Cerebellar cortex (tissue), 1 donor: ENCODE results near the gene ST6GALNAC2.

Experiments
- DNase-seq: peaks from one replicate; pipeline ENCODE4 v3.0.0-alpha.2; 2015; ENCODE audit warnings: low spot score

Gene ST6GALNAC2

DNA sequence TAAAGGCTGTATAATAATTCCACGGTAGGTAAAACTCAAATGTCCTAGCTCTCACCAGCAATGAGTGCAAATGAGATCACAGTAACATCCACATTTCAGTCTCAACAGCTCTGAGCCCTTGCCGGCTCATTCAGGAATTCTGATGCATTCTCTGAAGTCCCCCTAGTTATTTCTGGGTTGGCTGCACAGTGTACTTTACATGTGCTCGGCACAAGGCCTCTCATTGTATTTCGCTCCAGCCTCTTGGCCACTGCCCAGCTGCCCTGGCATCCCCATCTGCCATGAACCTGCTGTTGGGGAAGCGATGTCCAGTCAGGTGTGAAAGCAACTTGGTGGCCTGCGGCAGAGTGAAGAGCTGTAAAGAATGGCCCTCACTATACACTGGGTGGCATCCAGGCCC, 31.5 kb downstream of the ST6GALNAC2 start:
- peak; percentile 96 for DNase-seq

DNA sequence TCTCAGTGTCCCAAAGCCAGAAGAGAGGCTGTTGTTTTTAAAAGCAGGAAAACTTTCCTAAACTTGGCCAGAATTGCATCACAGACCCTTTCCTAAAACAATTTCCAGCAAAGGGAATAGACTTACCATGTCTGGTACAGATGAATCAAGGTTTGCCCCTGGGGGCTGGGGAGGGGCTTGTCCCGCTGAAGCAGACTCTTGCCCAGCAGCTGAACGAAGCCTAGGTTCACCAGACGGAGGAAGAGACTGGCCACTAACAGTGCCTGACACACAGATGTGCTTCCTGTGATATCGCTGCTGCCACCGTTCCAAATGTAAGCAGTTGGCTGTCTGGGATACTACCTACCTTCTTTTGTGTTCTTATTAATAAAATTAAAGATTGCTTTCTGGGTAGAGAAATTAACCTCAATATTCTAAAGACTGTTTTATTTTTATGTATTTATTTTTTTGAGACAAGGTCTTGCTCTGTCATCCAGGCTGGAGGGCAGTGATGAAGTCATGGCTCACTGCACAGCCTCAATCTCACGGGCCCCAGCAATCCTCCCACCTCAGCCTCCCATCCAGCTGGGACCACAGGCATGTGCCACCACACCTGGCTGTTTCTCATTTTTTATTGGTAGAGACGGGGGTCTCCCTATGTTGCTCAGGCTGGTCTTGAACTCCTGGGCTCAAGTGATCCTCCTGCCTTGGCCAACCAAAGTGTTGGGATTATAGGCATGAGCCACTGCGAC, 32.3 kb downstream of the ST6GALNAC2 start:
- no peak for DNase-seq

GRCh38 chr17:76551685-76552084, 34.0 kb downstream of the ST6GALNAC2 start:
- DNase-seq: no peak

GRCh38 chr17:76550712-76551615, 34.7 kb downstream of the ST6GALNAC2 start:
- DNase-seq: no peak

DNA sequence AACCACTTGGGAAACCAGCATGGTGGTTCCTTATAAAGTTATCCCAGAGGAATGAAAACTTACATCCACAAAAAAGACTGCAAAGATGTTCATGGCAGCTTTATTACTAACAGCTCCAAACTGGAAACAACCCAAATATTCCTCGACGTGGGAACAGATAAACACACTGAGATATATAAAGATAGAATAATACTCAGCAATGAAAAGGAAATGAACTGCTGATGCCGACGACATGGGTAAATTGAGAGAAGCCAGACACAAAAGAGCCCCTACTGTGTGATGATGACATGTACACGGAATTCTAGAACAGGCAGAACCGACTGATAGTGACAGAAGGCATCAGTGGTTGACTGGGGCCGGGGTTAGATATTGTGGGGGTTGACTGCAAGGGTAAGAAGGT, 36.1 kb downstream of the ST6GALNAC2 start:
- no peak for DNase-seq

DNA sequence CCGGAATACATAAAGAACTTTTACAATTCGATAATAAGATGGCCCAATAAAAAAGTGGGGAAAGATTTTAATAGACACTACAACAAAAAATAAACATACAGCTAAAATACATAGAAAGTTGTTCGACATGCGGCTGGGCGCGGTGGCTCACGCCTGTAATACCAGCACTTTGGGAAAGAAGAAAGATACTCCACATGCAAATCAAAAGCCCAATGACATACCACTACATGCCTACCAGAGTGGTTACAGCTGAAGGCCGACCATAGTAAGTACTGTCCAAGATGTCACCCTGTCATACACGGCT, 36.5 kb downstream of the ST6GALNAC2 start:
- no peak for DNase-seq

DNA sequence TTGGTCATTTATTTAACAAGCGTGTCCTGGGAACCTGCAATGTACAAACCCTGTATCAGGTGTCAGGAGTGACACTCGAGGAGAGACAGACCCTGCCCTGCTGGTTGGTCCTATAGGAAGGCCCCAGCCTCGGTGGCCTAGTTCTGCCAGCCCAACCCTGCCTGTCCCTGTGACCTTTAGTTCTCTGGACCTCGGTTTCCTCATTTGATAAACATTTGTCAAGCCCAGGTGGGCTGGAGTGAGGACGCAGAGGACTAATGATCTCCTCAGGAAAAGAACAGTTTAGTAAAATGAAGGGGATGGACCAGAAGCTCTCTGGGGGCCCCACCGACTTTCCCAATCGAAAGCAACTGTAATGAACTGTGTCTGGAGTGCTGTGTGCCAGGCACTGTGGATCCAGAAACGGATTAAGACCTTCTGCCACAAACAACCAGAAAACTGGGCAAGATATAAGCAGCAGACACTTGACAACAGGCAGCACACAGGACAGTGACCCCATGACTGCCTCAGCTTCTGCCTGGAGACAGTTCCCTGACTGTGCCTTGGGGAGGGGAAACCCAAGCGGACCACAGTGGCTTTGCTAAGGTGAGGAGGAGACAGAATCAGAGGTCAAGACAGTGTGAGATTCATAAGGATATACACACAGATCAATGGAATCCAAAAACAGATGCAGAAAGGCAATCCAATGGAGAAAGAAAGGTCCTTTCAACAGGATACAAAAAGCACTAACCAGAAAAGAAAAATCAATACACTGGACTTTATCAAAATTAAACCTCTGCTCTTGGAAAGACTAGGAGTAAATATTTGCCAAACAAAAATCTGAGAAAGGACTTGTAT, 37.1 kb downstream of the ST6GALNAC2 start:
- DNase-seq: no peak

DNA sequence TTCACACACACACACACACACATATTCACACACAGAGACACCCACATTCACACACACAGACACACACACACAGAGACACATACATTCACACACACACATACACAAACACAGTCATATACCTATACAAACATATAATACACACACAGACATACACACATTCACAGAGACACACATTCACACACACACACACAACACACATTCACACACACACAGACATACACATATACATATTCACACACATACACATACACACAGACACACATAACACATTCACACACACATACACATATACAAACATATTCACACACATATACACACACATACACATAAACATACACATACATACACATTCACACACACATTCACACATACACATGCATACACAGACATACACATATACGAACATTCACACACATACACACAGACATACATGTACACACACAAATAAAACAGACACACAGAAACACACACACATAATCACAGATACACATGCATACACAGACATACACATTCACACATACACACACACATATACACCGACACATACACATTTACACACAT, 37.9 kb downstream of the ST6GALNAC2 start:
- DNase-seq: no peak

- DNase-seq: peak; percentile 78
Measured at GRCh38 chr17:76547183-76547641, 38.4 kb downstream of the ST6GALNAC2 start.

DNA sequence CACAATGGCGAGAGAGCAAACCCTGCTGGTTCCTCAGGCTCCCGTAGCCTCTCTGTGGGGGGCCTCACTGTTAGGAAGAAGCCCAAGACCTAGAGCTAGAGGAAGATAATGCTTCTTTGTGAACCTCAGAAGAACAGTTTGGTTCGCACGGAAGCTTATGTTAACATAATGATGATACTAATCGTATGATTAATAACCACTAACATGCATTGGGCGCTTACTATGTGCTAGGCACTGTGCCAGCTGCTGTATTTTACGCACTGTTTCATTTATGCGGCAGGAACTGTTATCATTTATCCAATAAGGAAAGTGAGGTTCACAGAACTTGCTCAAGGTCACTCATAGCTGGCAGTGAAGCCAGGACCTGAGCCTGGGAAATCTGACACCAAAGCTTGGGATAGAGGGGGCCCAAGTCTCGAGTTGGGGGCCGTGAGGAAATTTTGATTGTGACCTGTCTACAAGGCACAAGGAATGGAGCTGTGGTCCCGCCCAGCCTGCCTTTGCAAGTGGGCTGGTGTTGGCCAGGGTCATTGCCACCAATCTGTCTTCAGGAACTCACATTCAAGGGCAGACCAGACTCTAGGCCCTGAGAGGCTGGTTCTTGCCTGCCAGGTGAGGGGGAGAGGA, 39.0 kb downstream of the ST6GALNAC2 start:
- peak; percentile 44 for DNase-seq

GRCh38 chr17:76545918-76546555, 39.6 kb downstream of the ST6GALNAC2 start:
- DNase-seq: peak; percentile 35

DNA sequence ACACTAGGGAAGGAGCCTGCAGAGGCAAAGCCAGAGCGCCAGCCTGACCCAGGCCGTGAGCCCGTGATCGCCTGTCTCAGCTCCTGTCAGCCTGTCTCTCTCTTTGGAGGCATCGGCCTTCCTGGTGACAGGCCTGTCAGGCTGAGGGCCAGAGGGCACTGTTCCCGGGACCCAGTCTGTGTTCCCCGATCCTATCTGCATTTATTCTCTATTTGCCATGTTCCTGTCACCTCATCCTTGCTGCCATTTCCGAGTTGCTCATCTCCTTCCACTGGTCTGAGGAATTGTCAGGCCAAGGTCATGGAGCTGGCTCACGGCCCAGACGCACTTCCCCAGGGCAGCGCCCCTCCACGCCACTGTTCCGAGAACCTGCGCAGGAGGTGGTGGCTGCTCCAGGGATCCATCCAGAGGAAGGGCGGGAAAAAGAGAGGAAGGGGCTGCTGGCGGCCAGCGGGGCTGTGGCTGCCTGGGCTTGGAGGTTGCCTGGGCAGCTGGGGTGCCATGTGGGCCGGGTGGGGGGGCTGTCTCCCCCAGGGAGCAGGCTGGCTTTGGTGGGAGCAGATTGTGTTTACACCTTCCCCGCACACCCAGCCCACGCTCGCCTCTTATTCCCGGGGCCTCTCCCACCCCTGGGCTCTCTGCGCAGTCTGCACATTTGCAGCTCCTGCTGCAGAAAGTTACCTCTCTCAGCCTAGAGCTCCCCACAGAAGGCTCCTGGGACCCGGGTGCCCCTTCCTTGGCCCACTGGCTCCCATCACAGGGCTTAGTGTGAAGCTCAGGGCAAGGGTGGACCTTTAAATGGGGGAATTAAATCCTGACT, 40.9 kb downstream of the ST6GALNAC2 start:
- peak; percentile 71 for DNase-seq

DNA sequence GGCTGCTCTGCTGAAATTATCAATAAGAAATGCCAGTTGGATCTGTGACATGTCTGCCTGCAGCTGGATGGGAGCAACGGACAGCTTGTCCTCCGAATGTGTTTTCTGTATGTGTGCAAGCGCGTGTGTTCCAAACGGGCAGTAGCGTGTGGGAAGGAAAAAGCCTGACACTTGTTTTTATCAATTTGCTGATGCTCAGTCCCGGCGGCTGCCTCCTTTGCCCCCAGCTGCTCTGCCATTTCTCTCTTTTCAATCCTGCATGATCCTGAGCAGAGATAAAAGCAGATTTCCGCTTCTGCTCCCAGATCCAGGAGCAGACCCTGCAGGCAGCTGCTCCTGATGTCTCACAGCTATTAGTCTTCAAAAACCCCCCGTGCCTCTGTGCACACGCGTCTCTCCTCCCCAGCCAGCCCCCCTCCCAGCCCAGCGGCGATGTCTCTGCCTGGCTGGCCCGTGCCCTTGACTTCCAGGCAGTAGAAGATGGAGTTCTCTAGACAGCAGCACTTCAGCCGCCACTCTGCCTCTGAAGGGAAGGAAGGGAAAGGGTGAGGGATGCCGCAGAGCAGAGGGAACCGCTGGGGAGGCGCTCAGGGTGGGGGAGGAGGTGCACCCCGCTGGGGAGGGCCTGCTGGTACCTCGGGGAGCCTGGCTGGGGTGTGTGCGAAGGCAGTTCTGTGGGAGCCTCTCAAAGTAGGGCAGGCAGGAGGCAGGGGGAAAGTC, 41.7 kb downstream of the ST6GALNAC2 start:
- peak; percentile 42 for DNase-seq

DNA sequence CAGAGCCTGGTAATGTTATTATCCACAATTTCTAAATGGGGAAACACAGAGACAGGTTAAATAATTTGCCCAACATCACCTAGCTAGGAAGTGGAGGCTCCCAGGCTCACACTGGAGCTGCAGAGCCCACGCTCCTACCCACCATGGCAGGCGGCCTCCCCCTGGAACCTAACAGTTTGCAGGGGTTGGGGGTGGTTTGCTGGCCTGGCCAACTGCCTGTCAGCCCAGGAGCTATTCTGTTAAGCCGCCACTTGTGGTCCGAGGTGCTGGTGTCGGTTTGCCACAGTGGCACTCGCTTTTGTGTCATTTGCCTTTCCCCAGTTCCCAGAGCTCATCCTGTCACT, 42.2 kb downstream of the ST6GALNAC2 start:
- no peak for DNase-seq

DNA sequence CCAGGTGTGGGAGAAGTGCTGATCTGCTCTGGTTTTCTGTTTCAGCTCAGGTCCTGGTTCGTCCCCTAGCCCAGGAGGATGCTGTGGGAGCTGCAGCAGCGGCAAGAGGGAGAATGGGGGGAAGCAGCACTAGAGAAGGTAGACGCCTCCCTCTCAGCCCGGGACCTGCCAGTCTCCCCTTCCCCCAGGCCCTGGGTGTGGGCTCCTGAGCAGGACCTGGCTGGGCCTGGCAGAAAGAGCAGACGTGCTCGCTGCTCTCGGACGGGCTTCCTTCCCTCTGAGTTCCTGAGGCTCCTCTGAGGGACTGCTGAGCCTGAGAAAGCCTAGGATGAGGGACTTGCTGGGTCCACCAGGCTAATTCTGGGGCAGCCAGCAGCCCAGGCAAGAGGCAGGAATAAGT, 42.7 kb downstream of the ST6GALNAC2 start:
- DNase-seq: peak; percentile 34

- peak; percentile 36 for DNase-seq
Measured at GRCh38 chr17:76542566-76542971, 43.1 kb downstream of the ST6GALNAC2 start.

DNA sequence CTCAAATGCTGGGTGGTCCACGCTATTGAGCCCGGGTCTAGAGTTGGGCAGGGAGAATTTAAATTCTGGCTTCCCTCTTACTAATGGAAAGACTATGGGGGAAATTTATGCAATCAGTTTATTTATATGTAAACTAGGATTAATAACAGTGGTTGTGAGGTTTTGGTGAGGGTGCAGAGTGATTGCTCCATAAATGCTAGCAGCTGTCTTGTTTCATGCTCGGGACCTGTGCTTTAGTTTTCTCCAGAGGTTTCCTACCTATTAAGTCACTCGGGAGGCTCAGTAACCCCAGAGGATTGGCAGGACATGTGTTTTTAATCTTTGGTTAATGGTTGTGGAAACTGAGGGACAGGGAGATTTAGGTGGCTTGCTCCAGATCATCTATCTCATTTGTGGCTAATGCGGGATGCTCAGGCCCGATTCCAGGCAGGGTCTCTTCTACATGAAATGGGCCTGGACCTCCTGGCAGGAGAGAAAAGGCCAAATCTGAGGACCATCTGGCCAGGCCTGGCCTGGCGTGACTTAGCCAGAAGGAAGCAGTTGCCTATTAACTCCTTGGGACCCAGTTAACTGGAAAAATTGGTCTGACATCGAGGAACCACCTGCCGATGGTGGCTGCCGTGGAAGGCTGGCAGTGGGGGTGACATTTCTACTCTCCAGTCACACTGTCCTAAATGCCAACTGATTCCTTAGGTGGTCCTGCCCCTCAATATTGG, 43.8 kb downstream of the ST6GALNAC2 start:
- peak; percentile 88 for DNase-seq

DNA sequence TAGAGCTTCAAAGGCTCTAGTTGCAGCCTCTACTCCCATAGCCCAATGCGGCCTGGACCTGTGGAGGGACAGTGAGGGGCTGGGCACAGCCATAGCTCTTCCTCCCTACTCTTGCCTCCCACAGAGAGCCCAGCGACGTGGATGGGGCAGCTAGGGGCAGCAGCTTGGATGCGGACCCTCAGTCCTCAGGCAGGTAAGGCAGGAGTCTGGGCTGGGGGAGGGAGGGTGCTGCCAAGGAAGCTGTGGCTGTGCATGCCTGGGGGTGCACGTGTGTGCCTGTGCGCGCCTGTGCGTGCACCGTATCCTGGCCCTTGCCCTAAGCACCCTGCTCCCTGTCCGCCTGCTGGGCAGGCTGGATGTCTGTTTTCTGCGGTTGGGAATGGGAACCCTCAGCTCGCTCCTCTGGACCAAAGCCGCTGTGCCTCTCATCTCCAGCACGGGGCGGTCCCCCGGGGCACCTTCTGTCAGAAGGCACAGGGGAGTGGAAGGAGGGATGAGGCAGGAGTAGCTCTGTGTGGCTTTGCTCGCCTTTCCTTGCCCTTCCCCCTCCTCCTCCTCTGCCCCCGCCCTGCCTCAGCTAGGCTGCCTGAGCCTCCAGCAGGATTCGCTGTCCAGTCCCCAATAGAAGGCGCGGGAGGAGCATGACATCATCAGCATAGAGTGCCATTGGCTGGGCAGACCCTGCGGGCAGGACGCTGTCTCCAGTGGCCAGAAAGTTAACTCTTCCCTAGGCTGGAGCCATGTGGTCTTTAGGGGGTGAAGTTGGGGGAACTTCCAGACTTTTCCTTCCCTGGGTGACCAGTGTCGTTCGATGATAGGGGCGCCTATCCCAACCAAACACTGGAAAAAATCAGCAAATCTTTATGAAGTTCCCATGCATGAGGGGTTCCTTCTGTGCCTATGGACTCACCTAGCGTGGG, 45.0 kb downstream of the ST6GALNAC2 start:
- DNase-seq: peak; percentile 99
